Naive thymus-derived CD4-positive, alpha-beta T cell (primary cell): Measurements from ENCODE around the gene ADAMTS16. TPM values are rescaled to one million over a fixed set of nuclear protein-coding genes. Genes with fewer than 3 reads are reported as not detected.
A peak's percentile ranks its signal among the peaks of the same experiment; 100 is the strongest.

Experiments
- ATAC-seq: fragments of 150-1000 bp; cut with Tn5 transposase; 2 replicates; pipeline ENCODE4 v1.10.0; 2021; ENCODE audit warnings: mild to moderate bottlenecking, moderate library complexity
- CTCF ChIA-PET: fragments of 350-600 bp; sonication (Branson Sonifier 250); formaldehyde crosslinking; loops from one replicate; lab custom pipeline; 2021; ENCODE audit warnings: antibody characterized with exemption; lab: Charles Lee
- POLR2A ChIA-PET: fragments of 350-600 bp; sonication (Branson Sonifier 250); formaldehyde crosslinking; loops from one replicate; lab custom pipeline; 2021; ENCODE audit warnings: antibody characterized with exemption, inconsistent platforms; lab: Charles Lee
- DNase-seq, 9 donors: peaks; one replicate each; pipeline versions ENCODE4 v3.0.0 to v3.0.0-alpha.2; 2020 to 2022; ENCODE audit warnings: mixed read lengths in 1 of 9
- H3K27ac ChIP-seq: one replicate; pipeline ENCODE4 v1.7.0; 2013; ENCODE audit warnings: mild to moderate bottlenecking, low read depth, low read length, moderate library complexity
- H3K27me3 ChIP-seq, 2 donors: one replicate each; pipeline ENCODE4 v1.7.0; 2013; ENCODE audit warnings: low read length in 2 of 2, mild to moderate bottlenecking in 2 of 2, moderate library complexity in 2 of 2; ENCODE audit not compliant: control insufficient read depth in 2 of 2, insufficient read depth in 2 of 2
- H3K36me3 ChIP-seq, 3 experiments: 1 replicate in 2 of 3; 2 replicates in 1 of 3; pipeline ENCODE4 v1.7.0; 2013; ENCODE audit warnings: low read length in 3 of 3, mild to moderate bottlenecking in 3 of 3, moderate library complexity in 1 of 3; ENCODE audit not compliant: insufficient read depth in 3 of 3, control insufficient read depth in 2 of 3
- H3K4me1 ChIP-seq, 2 donors: one replicate each; pipeline ENCODE4 v1.7.0; 2013; ENCODE audit warnings: low read length in 2 of 2, mild to moderate bottlenecking in 2 of 2, moderate library complexity in 1 of 2; ENCODE audit not compliant: control insufficient read depth in 2 of 2, insufficient read depth in 2 of 2
- H3K4me3 ChIP-seq: 2 replicates; pipeline ENCODE4 v1.7.0; 2013; ENCODE audit warnings: mild to moderate bottlenecking, low read length
- H3K9me3 ChIP-seq, 3 experiments: 1 replicate in 2 of 3; 2 replicates in 1 of 3; pipeline ENCODE4 v1.7.0; 2013; ENCODE audit warnings: low read length in 3 of 3; ENCODE audit not compliant: control insufficient read depth in 2 of 3
- H3K27ac Mint-ChIP-seq, 9 donors: one replicate each; pipeline ENCODE4 v1.8.0; 2020 to 2022; ENCODE audit warnings: mixed read lengths in 9 of 9, mild to moderate bottlenecking in 8 of 9, moderate library complexity in 5 of 9, inconsistent platforms in 2 of 9
- H3K27me3 Mint-ChIP-seq, 5 donors: one replicate each; pipeline ENCODE4 v1.8.0; 2021 to 2022; ENCODE audit warnings: mixed read lengths in 5 of 5, mild to moderate bottlenecking in 1 of 5
- H3K36me3 Mint-ChIP-seq, 5 donors: one replicate each; pipeline ENCODE4 v1.8.0; 2020 to 2022; ENCODE audit warnings: mixed read lengths in 5 of 5, mild to moderate bottlenecking in 3 of 5, inconsistent platforms in 1 of 5
- H3K4me1 Mint-ChIP-seq, 7 donors: one replicate each; pipeline ENCODE4 v1.8.0; 2020 to 2022; ENCODE audit warnings: mixed read lengths in 7 of 7, mild to moderate bottlenecking in 3 of 7, inconsistent platforms in 1 of 7
- H3K4me3 Mint-ChIP-seq, 10 donors: one replicate each; pipeline ENCODE4 v1.8.0; 2020 to 2022; ENCODE audit warnings: mild to moderate bottlenecking in 10 of 10, mixed read lengths in 10 of 10, moderate library complexity in 6 of 10, inconsistent platforms in 2 of 10
- H3K9me3 Mint-ChIP-seq, 11 donors: one replicate each; pipeline ENCODE4 v1.8.0; 2020 to 2022; ENCODE audit warnings: mixed read lengths in 11 of 11, mild to moderate bottlenecking in 4 of 11, inconsistent platforms in 1 of 11, moderate library complexity in 1 of 11
- intact Hi-C, 2 donors: fragments of 100-400 bp; cut with micrococcal nuclease; formaldehyde crosslinking; loops; one replicate each; pipeline ENCODE4 v1.15.1; 2023
- polyA plus RNA-seq, 2 donors: library from polyadenylated mRNA; unstranded; fragments of 300-500 nt; fragmentation: Illumina TruSeq; gene quantifications; one replicate each; pipeline ENCODE4 v1.2.3, GENCODE V29; 2021
- total RNA-seq, 6 experiments: library from RNA in 5 of 6; stranded (reverse) in 5 of 6; gene quantifications; 1 replicate in 5 of 6; 2 replicates in 1 of 6; pipeline ENCODE4 v1.2.3 and lab custom pipeline; 2021 to 2026

ADAMTS16 gene
- total and polyA plus RNA-seq, 7 experiments from 2014 or later, result not detected

DNA sequence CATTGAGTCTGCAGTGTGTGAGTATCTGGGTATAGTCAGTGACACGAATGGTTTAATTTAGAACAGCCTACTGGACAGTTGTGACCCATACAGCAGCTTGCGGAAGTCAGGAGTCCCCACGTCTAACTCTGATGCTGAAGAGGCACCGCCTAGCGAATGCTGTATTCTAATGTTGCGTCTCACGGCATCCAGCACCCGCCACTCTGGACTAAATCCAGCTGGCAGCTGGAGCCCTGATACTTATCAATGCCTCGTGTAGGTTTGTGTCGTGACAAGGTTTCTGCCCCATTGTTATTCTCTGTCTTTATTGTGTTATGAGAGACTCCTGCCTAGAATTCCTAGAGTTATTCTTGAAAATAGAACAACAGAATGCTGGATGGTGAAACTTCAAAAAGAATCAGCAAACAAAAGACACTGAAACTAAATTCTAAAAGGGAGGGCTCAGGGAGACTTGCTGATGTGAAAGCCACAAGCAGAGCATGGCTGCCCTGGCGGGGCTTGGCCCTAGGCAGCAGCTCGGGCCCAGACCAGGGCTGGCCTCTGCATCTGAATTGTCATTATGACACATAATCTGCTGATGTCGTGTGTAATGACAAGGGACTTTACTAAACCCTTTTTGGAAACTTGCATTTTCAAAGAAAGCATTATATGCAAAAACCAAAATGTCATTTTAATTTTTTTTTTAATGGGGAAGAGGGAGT lies 158.9 kb downstream of the ADAMTS16 start:
- POLR2A ChIA-PET, result no interaction called here
- Mint-ChIP-seq H3K9me3 (peaks cover 7 to 56% (median 24%) of the 10 kb centered on the region in 11 donors), H3K4me1 (no peaks in the 10 kb centered on the region), H3K36me3 (peaks cover 0 to 5% (median 0%) of the 10 kb centered on the region in 5 donors), H3K27ac (no peak overlapping the region), H3K4me3 (no peak overlapping the region), H3K27me3 (peaks cover 0 to 13% (median 0%) of the 10 kb centered on the region in 5 donors)
- H3K4me3 ChIP-seq, result no peak overlapping the region
- CTCF ChIA-PET, result no interaction called here
- ATAC-seq, result no peak
- intact Hi-C loops, result no loop called here
- peaks cover 0 to 16% (median 0%) of the 10 kb centered on the region in 3 experiments for H3K9me3 ChIP-seq
- DNase-seq, result no peak
- H3K27ac ChIP-seq, result no peak overlapping the region
- H3K4me1 ChIP-seq, result no peaks in the 10 kb centered on the region
- H3K27me3 ChIP-seq, result no peaks in the 10 kb centered on the region
- no peaks in the 10 kb centered on the region for H3K36me3 ChIP-seq

DNA sequence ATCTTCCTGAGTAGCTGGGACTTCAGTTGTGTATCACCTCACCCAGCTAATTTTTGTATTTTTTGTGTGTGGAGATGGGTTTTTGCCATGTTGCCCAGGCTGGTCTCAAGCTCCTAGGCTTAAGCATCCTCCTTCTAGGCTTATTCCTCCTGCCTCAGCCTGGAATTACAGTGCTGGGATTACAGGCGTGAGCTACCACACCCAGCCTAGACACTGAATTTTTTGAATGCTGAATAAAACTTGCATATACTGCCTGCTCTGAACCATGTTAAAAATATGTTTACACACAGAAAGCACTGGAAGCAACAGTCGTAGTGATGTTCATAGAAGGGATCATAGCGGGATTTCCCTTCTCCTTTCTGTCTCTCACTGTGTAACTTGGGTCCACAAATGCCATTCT lies 161.0 kb downstream of the ADAMTS16 start:
- Histone ChIP-seq H3K9me3 (peaks cover 0 to 13% (median 0%) of the 10 kb centered on the region in 3 experiments), H3K36me3 (no peaks in the 10 kb centered on the region), H3K27ac (no peak overlapping the region), H3K27me3 (no peaks in the 10 kb centered on the region), H3K4me3 (no peak overlapping the region), H3K4me1 (no peaks in the 10 kb centered on the region)
- Mint-ChIP-seq H3K36me3 (peaks cover 0 to 5% (median 0%) of the 10 kb centered on the region in 5 donors), H3K4me1 (no peaks in the 10 kb centered on the region), H3K27ac (no peak overlapping the region), H3K27me3 (peaks cover 0 to 9% (median 0%) of the 10 kb centered on the region in 5 donors), H3K4me3 (no peak overlapping the region), H3K9me3 (peaks cover 11 to 50% (median 24%) of the 10 kb centered on the region in 11 donors)
- CTCF ChIA-PET, result no interaction called here
- POLR2A ChIA-PET, result no interaction called here
- intact Hi-C loops, result no loop called here
- no peak for ATAC-seq
- DNase-seq, result no peak

DNA sequence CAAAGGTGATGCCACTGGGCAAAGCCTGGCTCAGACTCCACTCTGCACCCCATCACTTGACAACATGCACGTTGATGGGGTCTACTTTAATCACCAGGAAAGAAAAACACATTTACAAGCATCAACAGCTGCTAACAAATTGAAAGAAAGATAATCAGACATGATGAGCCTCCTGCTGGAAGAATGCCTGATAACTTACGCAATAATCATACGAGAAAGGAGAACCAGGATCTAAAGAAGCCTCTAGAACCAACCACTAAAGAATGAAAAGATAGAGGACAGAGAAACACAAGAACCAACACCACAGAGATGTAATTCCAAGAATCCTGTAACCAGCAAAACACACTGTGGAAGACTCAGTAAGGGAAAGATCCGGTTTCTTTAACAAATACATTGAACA lies 162.1 kb downstream of the ADAMTS16 start:
- no peaks in the 10 kb centered on the region for H3K36me3 ChIP-seq
- H3K36me3 Mint-ChIP-seq, result peaks cover 0 to 5% (median 0%) of the 10 kb centered on the region in 5 donors
- ChIA-PET POLR2A (no interaction called here), CTCF (no interaction called here)
- H3K4me3 ChIP-seq, result no peak overlapping the region
- H3K9me3 ChIP-seq, result peaks cover 0 to 13% (median 0%) of the 10 kb centered on the region in 3 experiments
- peaks cover 0 to 9% (median 0%) of the 10 kb centered on the region in 5 donors for H3K27me3 Mint-ChIP-seq
- H3K9me3 Mint-ChIP-seq, result peaks cover 11 to 52% (median 24%) of the 10 kb centered on the region in 11 donors
- no peak overlapping the region for H3K4me3 Mint-ChIP-seq
- H3K4me1 ChIP-seq, result no peaks in the 10 kb centered on the region
- intact Hi-C loops, result no loop called here
- H3K27me3 ChIP-seq, result no peaks in the 10 kb centered on the region
- no peak overlapping the region for H3K27ac ChIP-seq
- no peak for DNase-seq
- H3K4me1 Mint-ChIP-seq, result no peaks in the 10 kb centered on the region
- no peak for ATAC-seq
- H3K27ac Mint-ChIP-seq, result no peak overlapping the region

DNA sequence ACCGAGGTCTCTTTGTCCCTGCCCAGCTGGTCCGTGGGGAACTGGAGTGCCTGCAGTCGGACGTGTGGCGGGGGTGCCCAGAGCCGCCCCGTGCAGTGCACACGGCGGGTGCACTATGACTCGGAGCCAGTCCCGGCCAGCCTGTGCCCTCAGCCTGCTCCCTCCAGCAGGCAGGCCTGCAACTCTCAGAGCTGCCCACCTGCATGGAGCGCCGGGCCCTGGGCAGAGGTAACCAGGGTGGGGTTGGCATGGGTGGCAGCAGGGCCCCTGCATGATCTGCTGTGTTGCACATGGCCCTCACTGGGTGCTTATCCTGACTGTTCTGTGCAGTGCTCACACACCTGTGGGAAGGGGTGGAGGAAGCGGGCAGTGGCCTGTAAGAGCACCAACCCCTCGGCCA lies 163.1 kb downstream of the ADAMTS16 start:
- Mint-ChIP-seq H3K27me3 (peaks cover 0 to 9% (median 0%) of the 10 kb centered on the region in 5 donors), H3K4me3 (no peak overlapping the region), H3K9me3 (peaks cover 9 to 46% (median 20%) of the 10 kb centered on the region in 11 donors), H3K27ac (no peak overlapping the region), H3K36me3 (peaks cover 0 to 5% (median 0%) of the 10 kb centered on the region in 5 donors), H3K4me1 (no peaks in the 10 kb centered on the region)
- Histone ChIP-seq H3K4me3 (no peak overlapping the region), H3K9me3 (peaks cover 0 to 13% (median 0%) of the 10 kb centered on the region in 3 experiments), H3K4me1 (no peaks in the 10 kb centered on the region), H3K36me3 (no peaks in the 10 kb centered on the region), H3K27me3 (no peaks in the 10 kb centered on the region), H3K27ac (no peak overlapping the region)
- no peak for DNase-seq
- ATAC-seq, result peak; percentile 29
- ChIA-PET POLR2A (no interaction called here), CTCF (no interaction called here)
- intact Hi-C loops, result no loop called here

DNA sequence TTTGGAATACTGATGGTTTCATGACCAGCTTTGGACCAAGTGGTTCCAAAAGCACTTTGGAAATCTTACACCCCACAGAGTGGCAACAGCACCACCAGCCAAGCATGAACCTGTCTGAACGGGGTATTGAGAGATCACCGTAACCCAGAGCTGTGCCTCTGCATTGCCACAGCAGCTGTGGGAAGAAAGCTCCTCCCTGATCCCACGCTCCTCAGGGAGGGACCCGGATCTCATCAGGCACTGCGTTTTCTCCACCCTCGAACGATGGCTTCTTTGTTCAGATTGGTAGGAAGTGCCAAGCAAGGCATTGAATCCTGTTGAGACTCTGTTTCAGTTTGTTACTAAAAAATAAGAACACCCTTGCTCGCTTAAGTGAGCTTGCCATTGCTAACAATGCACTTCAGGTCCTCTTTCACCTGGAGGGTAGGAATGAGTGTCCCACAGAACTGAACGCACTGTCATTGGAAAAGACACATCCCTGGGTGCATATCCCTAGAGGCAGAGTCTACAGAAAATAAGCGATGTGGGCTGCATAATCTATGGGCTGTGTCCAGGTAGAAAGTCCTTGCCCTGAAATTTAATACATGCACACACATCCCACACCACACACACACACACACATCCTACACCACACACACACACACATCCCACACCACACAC lies 164.4 kb downstream of the ADAMTS16 start:
- H3K27ac Mint-ChIP-seq, result no peak overlapping the region
- Histone ChIP-seq H3K4me3 (no peak overlapping the region), H3K27me3 (no peaks in the 10 kb centered on the region), H3K4me1 (no peaks in the 10 kb centered on the region), H3K36me3 (no peaks in the 10 kb centered on the region), H3K9me3 (peaks cover 0 to 13% (median 0%) of the 10 kb centered on the region in 3 experiments), H3K27ac (no peak overlapping the region)
- H3K4me3 Mint-ChIP-seq, result no peak overlapping the region
- ChIA-PET CTCF (no interaction called here), POLR2A (no interaction called here)
- no peak for ATAC-seq
- H3K4me1 Mint-ChIP-seq, result no peaks in the 10 kb centered on the region
- intact Hi-C loops, result no loop called here
- peaks cover 0 to 4% (median 0%) of the 10 kb centered on the region in 5 donors for H3K27me3 Mint-ChIP-seq
- DNase-seq, result no peak
- peaks cover 0 to 7% (median 0%) of the 10 kb centered on the region in 5 donors for H3K36me3 Mint-ChIP-seq
- peaks cover 9 to 36% (median 17%) of the 10 kb centered on the region in 11 donors for H3K9me3 Mint-ChIP-seq

DNA sequence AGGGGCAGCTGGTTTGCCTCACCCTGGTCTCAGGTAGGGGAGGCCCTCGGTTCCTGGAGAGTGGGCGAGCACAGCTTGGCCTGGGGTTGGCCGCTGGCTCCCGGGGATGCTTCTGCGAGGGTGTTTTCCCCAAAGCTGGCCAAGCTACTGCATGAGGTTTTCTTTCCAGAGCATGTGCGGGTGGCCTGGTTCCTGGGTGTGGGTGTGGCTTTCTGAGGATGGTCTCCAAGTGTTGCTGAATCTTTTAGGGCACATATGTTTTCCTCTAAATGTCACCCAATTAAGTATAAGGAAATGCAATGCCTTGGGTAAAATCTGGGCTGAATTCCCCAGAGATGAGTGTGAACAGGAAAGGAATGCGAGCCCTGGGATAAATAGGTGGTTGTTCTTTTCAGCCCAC lies 166.6 kb downstream of the ADAMTS16 start:
- no peak for DNase-seq
- Histone ChIP-seq H3K27ac (no peak overlapping the region), H3K4me1 (no peaks in the 10 kb centered on the region), H3K9me3 (peaks cover 0 to 6% (median 0%) of the 10 kb centered on the region in 3 experiments), H3K27me3 (no peaks in the 10 kb centered on the region), H3K4me3 (no peak overlapping the region), H3K36me3 (no peaks in the 10 kb centered on the region)
- intact Hi-C loops, result no loop called here
- CTCF ChIA-PET, result no interaction called here
- peaks cover 0 to 7% (median 0%) of the 10 kb centered on the region in 5 donors for H3K36me3 Mint-ChIP-seq
- no peaks in the 10 kb centered on the region for H3K4me1 Mint-ChIP-seq
- H3K9me3 Mint-ChIP-seq, result peaks cover 8 to 26% (median 12%) of the 10 kb centered on the region in 11 donors
- H3K27me3 Mint-ChIP-seq, result peaks cover 0 to 4% (median 0%) of the 10 kb centered on the region in 5 donors
- ATAC-seq, result no peak
- POLR2A ChIA-PET, result no interaction called here
- no peak overlapping the region for H3K4me3 Mint-ChIP-seq
- H3K27ac Mint-ChIP-seq, result no peak overlapping the region
